Activated CD4-positive, alpha-beta T cell treated with anti-CD3 and anti-CD28 coated beads for 24 hours (primary cell): Measurements from ENCODE around the gene CST11.

Source experiments
- DNase-seq, 2 donors: peaks; one replicate each; pipeline ENCODE4 v3.0.0-alpha.2; 2020; ENCODE audit warnings: low read depth in 2 of 2

The CST11 gene

GRCh38 chr20:23453549-23454543 lies 1.2 kb upstream of the CST11 start:
- no peak for DNase-seq

- no peak for DNase-seq
Observed at GRCh38 chr20:23451956-23452487, 654 bp downstream of the CST11 start.

GRCh38 chr20:23450877-23451276 lies 1.8 kb downstream of the CST11 start:
- DNase-seq = no peak

GRCh38 chr20:23449421-23449820 lies 3.3 kb downstream of the CST11 start:
- no peak for DNase-seq

- no peak for DNase-seq
Observed at GRCh38 chr20:23448167-23448566, 4.5 kb downstream of the CST11 start.

- DNase-seq = peak in 1 of 2 donors; percentile 9
Observed at GRCh38 chr20:23446505-23446904, 6.2 kb downstream of the CST11 start.

GRCh38 chr20:23445596-23446217 lies 7.0 kb downstream of the CST11 start:
- no peak for DNase-seq

GRCh38 chr20:23444859-23445258 lies 7.8 kb downstream of the CST11 start:
- no peak for DNase-seq

- DNase-seq = no peak
Observed at GRCh38 chr20:23442436-23442835, 10.2 kb downstream of the CST11 start.

GRCh38 chr20:23441850-23442313 lies 10.8 kb downstream of the CST11 start:
- DNase-seq = peak; percentile 40 to 46

GRCh38 chr20:23440004-23440403 lies 12.7 kb downstream of the CST11 start:
- DNase-seq = no peak

- no peak for DNase-seq
Observed at GRCh38 chr20:23438661-23439060, 14.0 kb downstream of the CST11 start.

- DNase-seq = no peak
Observed at GRCh38 chr20:23437126-23437899, 15.4 kb downstream of the CST11 start.

- DNase-seq = no peak
Observed at GRCh38 chr20:23436681-23437080, 16.0 kb downstream of the CST11 start.

GRCh38 chr20:23435626-23436539 lies 16.8 kb downstream of the CST11 start:
- no peak for DNase-seq

GRCh38 chr20:23434521-23435313 lies 18.0 kb downstream of the CST11 start:
- no peak for DNase-seq

GRCh38 chr20:23433628-23434027 lies 19.0 kb downstream of the CST11 start:
- DNase-seq = no peak

- no peak for DNase-seq
Observed at GRCh38 chr20:23425129-23425528, 27.5 kb downstream of the CST11 start.

GRCh38 chr20:23420943-23421931 lies 31.4 kb downstream of the CST11 start, which contains the start of gene NAPB:
NAPB (minus strand) TSS chr20:23421488; CDS start chr20:23421402, 86 bp downstream.
- DNase-seq = peak; percentile 88 to 89
